HCT116 (cell line): ENCODE measurements around the gene USP3. TPM values are rescaled to one million over a fixed set of nuclear protein-coding genes. Genes with fewer than 3 reads are reported as not detected.

Experiments used
- ATAC-seq: fragments of 200-7000 bp; cut with Tn5 transposase; 2 replicates; pipeline ENCODE4 v1.9.1; 2020; ENCODE audit warnings: mild to moderate bottlenecking, moderate library complexity
- BruUV-seq: library from RNA; stranded (reverse); fragments of 400-500 nt; replicated peaks from 2 replicates; lab custom pipeline; 2021; lab: Mats Ljungman, UMichigan
- CTCF ChIA-PET: fragments of 300-600 bp; sonication (Branson Sonifier 250); formaldehyde crosslinking; loops from one replicate; lab custom pipeline; 2021; ENCODE audit warnings: antibody characterized with exemption; lab: Charles Lee
- POLR2A ChIA-PET: fragments of 300-600, 350-600 bp; sonication (Branson Sonifier 250); formaldehyde crosslinking; loops from one replicate; lab custom pipeline; 2021; ENCODE audit warnings: antibody characterized with exemption; lab: Charles Lee
- RAD21 ChIA-PET, 2 experiments: fragments of 300-600 bp; sonication (Branson Sonifier 250); formaldehyde crosslinking; loops; one replicate each; lab custom pipeline; 2023; ENCODE audit warnings: low total read pairs in 2 of 2; ENCODE audit not compliant: uncharacterized antibody in 2 of 2, unreplicated experiment in 2 of 2, low non-redundant PET in 1 of 2; lab: Charles Lee
- DNase-seq: peaks from one replicate; pipeline ENCODE4 v3.0.0-alpha.2; 2010; ENCODE audit warnings: low read depth, low spot score
- H2AFZ ChIP-seq: fragments of 200-600 bp; shearing (Covaris generic), sonication (generic); 2 replicates; pipeline ENCODE4 v1.6.1; 2017; ENCODE audit warnings: low read depth, mixed run types, mixed read lengths, antibody characterized with exemption, low read length; ENCODE audit not compliant: poor library complexity, severe bottlenecking
- H3K27ac ChIP-seq: 2 replicates; pipeline ENCODE4 v1.5.1; 2012; ENCODE audit warnings: low read depth, low read length
- H3K27me3 ChIP-seq: fragments of 200-600 bp; sonication (generic); 2 replicates; pipeline ENCODE4 v1.6.1; 2016; ENCODE audit warnings: mixed run types, low read length, mixed read lengths; ENCODE audit not compliant: insufficient read depth
- H3K36me3 ChIP-seq, 2 experiments: fragments of 200-500 bp in 1 of 2; fragments of 200-600 bp in 1 of 2; sonication (Bioruptor generic) in 1 of 2; sonication (generic) in 1 of 2; 2 replicates each; pipeline versions ENCODE4 v1.5.1 to v1.6.1; 2014 to 2016; ENCODE audit warnings: low read length in 2 of 2, inconsistent platforms in 1 of 2, mixed read lengths in 1 of 2, mixed run types in 1 of 2; ENCODE audit not compliant: insufficient read depth in 2 of 2, control insufficient read depth in 1 of 2
- H3K4me1 ChIP-seq, 2 experiments: fragments of 200-600 bp in 1 of 2; sonication (generic) in 1 of 2; 2 replicates each; pipeline versions ENCODE4 v1.5.1 to v1.6.1; 2012 to 2017; ENCODE audit warnings: low read length in 2 of 2, inconsistent platforms in 1 of 2, mild to moderate bottlenecking in 1 of 2, mixed read lengths in 1 of 2, mixed run types in 1 of 2, moderate library complexity in 1 of 2; ENCODE audit not compliant: insufficient read depth in 2 of 2, control insufficient read depth in 1 of 2
- H3K4me2 ChIP-seq: fragments of 200-600 bp; sonication (generic); 2 replicates; pipeline ENCODE4 v1.6.1; 2017; ENCODE audit warnings: mixed run types, low read length, mixed read lengths
- H3K4me3 ChIP-seq, 2 experiments: fragments of 200-600 bp in 1 of 2; sonication (generic) in 1 of 2; replicated peaks in 1 of 2; 2 replicates each; pipeline ENCODE4 v1.5.1; 2011 to 2016; ENCODE audit warnings: low read length in 2 of 2, control low read depth in 1 of 2, low read depth in 1 of 2, mild to moderate bottlenecking in 1 of 2, mixed read lengths in 1 of 2, mixed run types in 1 of 2
- H3K79me2 ChIP-seq: fragments of 200-600 bp; sonication (generic); 2 replicates; pipeline ENCODE4 v1.6.1; 2017; ENCODE audit warnings: mild to moderate bottlenecking, mixed run types, low read length, moderate library complexity, mixed read lengths; ENCODE audit not compliant: insufficient read depth
- H3K9ac ChIP-seq: fragments of 200-600 bp; sonication (generic); 2 replicates; pipeline ENCODE4 v1.6.1; 2016; ENCODE audit warnings: low read length, mixed read lengths
- H3K9me2 ChIP-seq: fragments of 200-600 bp; sonication (generic), shearing (Covaris generic); 2 replicates; pipeline ENCODE4 v1.6.1; 2017; ENCODE audit warnings: mixed run types, mild to moderate bottlenecking, moderate library complexity; ENCODE audit not compliant: insufficient read depth
- H3K9me3 ChIP-seq, 2 experiments: fragments of 200-500 bp in 1 of 2; fragments of 200-600 bp in 1 of 2; sonication (Bioruptor generic) in 1 of 2; sonication (generic) in 1 of 2; 2 replicates each; pipeline ENCODE4 v1.6.1; 2014 to 2017; ENCODE audit warnings: low read length in 2 of 2, mixed read lengths in 2 of 2, inconsistent platforms in 1 of 2, low read depth in 1 of 2, mild to moderate bottlenecking in 1 of 2, mixed run types in 1 of 2, moderate library complexity in 1 of 2; ENCODE audit not compliant: control insufficient read depth in 1 of 2, insufficient read depth in 1 of 2
- H4K20me1 ChIP-seq: fragments of 200-600 bp; sonication (generic), shearing (Covaris generic); 2 replicates; pipeline ENCODE4 v1.6.1; 2017; ENCODE audit warnings: mixed run types, mild to moderate bottlenecking, moderate library complexity; ENCODE audit not compliant: insufficient read depth
- EZH2phosphoT487 ChIP-seq: fragments of 200-600 bp; IDR thresholded peaks from 2 replicates; pipeline ENCODE4 v1.6.1; 2018; ENCODE audit warnings: antibody characterized with exemption, borderline replicate concordance
- FOSL1 ChIP-seq: IDR thresholded peaks from 2 replicates; pipeline ENCODE4 v1.6.1; 2012; ENCODE audit warnings: low read depth
- JUND ChIP-seq: IDR thresholded peaks from 2 replicates; pipeline ENCODE4 v1.6.1; 2012
- POLR2A ChIP-seq: IDR thresholded peaks from 2 replicates; pipeline ENCODE4 v1.7.0; 2011; ENCODE audit warnings: borderline replicate concordance; ENCODE audit not compliant: insufficient read depth, insufficient read length; ENCODE audit errors: extremely low read depth
- RAD21 ChIP-seq: IDR thresholded peaks from 2 replicates; pipeline ENCODE4 v1.6.1; 2012; ENCODE audit warnings: low read depth, mild to moderate bottlenecking
- SIN3A ChIP-seq: IDR thresholded peaks from 2 replicates; pipeline ENCODE4 v1.6.1; 2012; ENCODE audit warnings: low read depth
- SP1 ChIP-seq: IDR thresholded peaks from 2 replicates; pipeline ENCODE4 v1.6.1; 2012; ENCODE audit warnings: low read depth
- TCF7L2 ChIP-seq: IDR thresholded peaks from 2 replicates; pipeline ENCODE4 v1.7.0; 2011; ENCODE audit warnings: borderline replicate concordance, inconsistent platforms; ENCODE audit not compliant: insufficient read depth, insufficient read length; ENCODE audit errors: extremely low read depth
- YY1 ChIP-seq: IDR thresholded peaks from 2 replicates; pipeline ENCODE4 v1.6.1; 2011; ENCODE audit warnings: low read length, low read depth, moderate library complexity, mild to moderate bottlenecking; ENCODE audit not compliant: insufficient replicate concordance; ENCODE audit errors: extremely low read depth
- ZFX ChIP-seq: fragments of 450-650 bp; IDR thresholded peaks from 2 replicates; pipeline ENCODE4 v1.6.1; 2017
- intact Hi-C: fragments of 100-400 bp; cut with micrococcal nuclease; formaldehyde crosslinking; loops from 2 replicates; pipeline ENCODE4 v1.10.0; 2022
- total RNA-seq: library from RNA; stranded (reverse); gene quantifications from one replicate; pipeline ENCODE4 v1.2.1, GENCODE V29; 2021; ENCODE audit not compliant: unreplicated experiment
- TF ChIP-seq, protein P1 (sequence below): IDR thresholded peaks from 2 replicates; pipeline ENCODE4 v1.6.1; 2011; ENCODE audit warnings: mild to moderate bottlenecking, low read length, moderate library complexity; ENCODE audit not compliant: insufficient replicate concordance; ENCODE audit errors: extremely low read depth
- TF ChIP-seq, protein P2 (sequence below), 3 experiments: fragments of 200-600 bp in 1 of 3; sonication (generic) in 1 of 3; IDR thresholded peaks in 2 of 3; conservative IDR thresholded peaks in 1 of 3; 2 replicates each; pipeline ENCODE4 v1.5.1; 2012 to 2017; ENCODE audit warnings: low read depth in 2 of 3, low read length in 2 of 3, antibody characterized with exemption in 1 of 3, borderline replicate concordance in 1 of 3, control low read depth in 1 of 3, mild to moderate bottlenecking in 1 of 3, mixed read lengths in 1 of 3, mixed run types in 1 of 3, moderate library complexity in 1 of 3; ENCODE audit not compliant: insufficient read depth in 1 of 3

Gene USP3
- total RNA-seq, 1 experiment from 2014 or later, result 61.6 TPM

DNA sequence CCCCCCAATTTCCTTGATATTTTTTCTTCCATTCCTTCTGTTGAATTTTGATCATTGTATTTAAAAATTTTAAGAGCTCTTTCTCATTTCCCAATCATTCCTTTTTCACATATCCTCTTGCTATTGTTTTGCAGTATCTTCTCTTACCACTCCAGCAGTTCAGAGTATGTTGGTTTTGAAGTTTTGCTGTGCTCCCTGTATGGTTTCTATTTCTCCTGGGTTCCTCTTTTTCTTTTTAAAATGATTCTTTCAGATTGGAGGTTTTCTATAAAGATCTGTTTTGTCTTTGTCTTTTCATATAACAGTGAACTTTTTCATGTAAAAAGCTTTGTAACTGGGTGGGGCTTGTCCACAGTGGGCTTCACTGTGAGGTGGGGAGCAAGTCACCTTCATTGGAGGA lies 12.8 kb downstream of the USP3 start:
- no peak for TF ChIP-seq YY1
- TF ChIP-seq EZH2phosphoT487, result no peak
- no peak for TF ChIP-seq ZFX
- no peak for TF ChIP-seq TCF7L2
- TF ChIP-seq FOSL1, result no peak
- no peak for TF ChIP-seq POLR2A
- TF ChIP-seq, protein P1, sequence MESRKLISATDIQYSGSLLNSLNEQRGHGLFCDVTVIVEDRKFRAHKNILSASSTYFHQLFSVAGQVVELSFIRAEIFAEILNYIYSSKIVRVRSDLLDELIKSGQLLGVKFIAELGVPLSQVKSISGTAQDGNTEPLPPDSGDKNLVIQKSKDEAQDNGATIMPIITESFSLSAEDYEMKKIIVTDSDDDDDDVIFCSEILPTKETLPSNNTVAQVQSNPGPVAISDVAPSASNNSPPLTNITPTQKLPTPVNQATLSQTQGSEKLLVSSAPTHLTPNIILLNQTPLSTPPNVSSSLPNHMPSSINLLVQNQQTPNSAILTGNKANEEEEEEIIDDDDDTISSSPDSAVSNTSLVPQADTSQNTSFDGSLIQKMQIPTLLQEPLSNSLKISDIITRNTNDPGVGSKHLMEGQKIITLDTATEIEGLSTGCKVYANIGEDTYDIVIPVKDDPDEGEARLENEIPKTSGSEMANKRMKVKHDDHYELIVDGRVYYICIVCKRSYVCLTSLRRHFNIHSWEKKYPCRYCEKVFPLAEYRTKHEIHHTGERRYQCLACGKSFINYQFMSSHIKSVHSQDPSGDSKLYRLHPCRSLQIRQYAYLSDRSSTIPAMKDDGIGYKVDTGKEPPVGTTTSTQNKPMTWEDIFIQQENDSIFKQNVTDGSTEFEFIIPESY, result no peak
- TF ChIP-seq, protein P2, sequence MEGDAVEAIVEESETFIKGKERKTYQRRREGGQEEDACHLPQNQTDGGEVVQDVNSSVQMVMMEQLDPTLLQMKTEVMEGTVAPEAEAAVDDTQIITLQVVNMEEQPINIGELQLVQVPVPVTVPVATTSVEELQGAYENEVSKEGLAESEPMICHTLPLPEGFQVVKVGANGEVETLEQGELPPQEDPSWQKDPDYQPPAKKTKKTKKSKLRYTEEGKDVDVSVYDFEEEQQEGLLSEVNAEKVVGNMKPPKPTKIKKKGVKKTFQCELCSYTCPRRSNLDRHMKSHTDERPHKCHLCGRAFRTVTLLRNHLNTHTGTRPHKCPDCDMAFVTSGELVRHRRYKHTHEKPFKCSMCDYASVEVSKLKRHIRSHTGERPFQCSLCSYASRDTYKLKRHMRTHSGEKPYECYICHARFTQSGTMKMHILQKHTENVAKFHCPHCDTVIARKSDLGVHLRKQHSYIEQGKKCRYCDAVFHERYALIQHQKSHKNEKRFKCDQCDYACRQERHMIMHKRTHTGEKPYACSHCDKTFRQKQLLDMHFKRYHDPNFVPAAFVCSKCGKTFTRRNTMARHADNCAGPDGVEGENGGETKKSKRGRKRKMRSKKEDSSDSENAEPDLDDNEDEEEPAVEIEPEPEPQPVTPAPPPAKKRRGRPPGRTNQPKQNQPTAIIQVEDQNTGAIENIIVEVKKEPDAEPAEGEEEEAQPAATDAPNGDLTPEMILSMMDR (IDR thresholded peaks at IDR 0.05 in 2 of 3, conservative IDR thresholded peaks at IDR 0.05 in 1 of 3; ENCODE audit: borderline replicate concordance in 1 of 3, insufficient read depth in 1 of 3, low read depth in 2 of 3, low read length in 2 of 3), result no peak
- TF ChIP-seq SIN3A, result no peak
- TF ChIP-seq RAD21, result no peak
- TF ChIP-seq SP1, result no peak
- no peak for TF ChIP-seq JUND
- peaks cover 63% of the 10 kb centered on the region for H4K20me1 ChIP-seq
- H3K36me3 ChIP-seq, result no peaks in the 10 kb centered on the region
- peaks cover 3% of the 10 kb centered on the region; the same call in 1 of the 2 replicates for H3K9me2 ChIP-seq
- no peak overlapping the region for H3K4me3 ChIP-seq
- POLR2A ChIA-PET, result interaction anchor here (1.2 to 2.7 kb wide), 2 partner anchors 12 to 29 kb away, joined by 3 to 14 read pairs; partner anchors contain the start of gene USP3
- CTCF ChIA-PET, result interaction anchor here (1.2 to 1.4 kb wide), 2 partner anchors 50 to 51 kb away, joined by 3 read pairs; no protein-coding TSS in a partner anchor
- H3K27ac ChIP-seq, result no peak overlapping the region
- peak overlapping the region; percentile 45; the same call in 1 of the 2 replicates for H3K4me2 ChIP-seq
- no peak overlapping the region for H3K9ac ChIP-seq
- intact Hi-C loops, result no loop called here
- no peak for DNase-seq
- ATAC-seq, result peak; percentile 25; the same call in 1 of the 2 replicates
- H2AFZ ChIP-seq, result no peak overlapping the region
- no TSS peak for BruUV-seq
- H3K27me3 ChIP-seq, result no peaks in the 10 kb centered on the region
- RAD21 ChIA-PET, result no interaction called here
- no peaks in the 10 kb centered on the region for H3K9me3 ChIP-seq
- peaks cover 23 to 44% of the 10 kb centered on the region in 2 experiments for H3K4me1 ChIP-seq
- peaks cover 100% of the 10 kb centered on the region for H3K79me2 ChIP-seq
